Tibial artery (tissue), 4 donors: ENCODE measurements around the gene MARK4.

Experiments
- DNase-seq, 2 donors: peaks; one replicate each; pipeline ENCODE4 v3.0.0-alpha.2; 2019
- H3K27ac ChIP-seq, 2 donors: fragments of 200-600 bp; sonication (generic) in 1 of 2; 1 replicate in 1 of 2; 2 replicates in 1 of 2; pipeline ENCODE4 v1.5.1; 2018 to 2019; ENCODE audit warnings: mild to moderate bottlenecking in 1 of 2
- H3K27me3 ChIP-seq, 2 donors: fragments of 200-600 bp; sonication (generic) in 1 of 2; one replicate each; pipeline versions ENCODE4 v1.5.1 to v1.6.0; 2016 to 2019
- H3K36me3 ChIP-seq, 3 donors: fragments of 200-600 bp; sonication (generic) in 2 of 3; one replicate each; pipeline ENCODE4 v1.5.1; 2016 to 2019; ENCODE audit warnings: mild to moderate bottlenecking in 2 of 3
- H3K4me1 ChIP-seq, 4 donors: fragments of 200-600 bp; sonication (generic) in 2 of 4; 1 replicate in 3 of 4; 2 replicates in 1 of 4; pipeline ENCODE4 v1.5.1; 2016 to 2019
- H3K4me3 ChIP-seq, 2 donors: fragments of 200-600 bp; sonication (generic) in 1 of 2; 1 replicate in 1 of 2; 2 replicates in 1 of 2; pipeline ENCODE4 v1.5.1; 2018 to 2019; ENCODE audit warnings: mild to moderate bottlenecking in 2 of 2
- H3K9me3 ChIP-seq, 3 donors: fragments of 200-600 bp; sonication (generic) in 1 of 3; one replicate each; pipeline ENCODE4 v1.5.1; 2016 to 2019
- CTCF ChIP-seq, 2 experiments: fragments of 200-600 bp in 1 of 2; fragments of 450-650 bp in 1 of 2; IDR thresholded peaks; one replicate each; pipeline ENCODE4 v1.5.1; 2017 to 2019; ENCODE audit warnings: antibody characterized with exemption in 2 of 2, mild to moderate bottlenecking in 1 of 2, moderate library complexity in 1 of 2
- intact Hi-C: fragments of 100-400 bp; cut with DNase I; formaldehyde crosslinking; loops from one replicate; pipeline ENCODE4 v1.15.0; 2023; ENCODE audit warnings: low total_unique reads

MARK4 gene

GRCh38 chr19:45320997-45321775 lies 70.1 kb downstream of the MARK4 start:
- no peak for DNase-seq

GRCh38 chr19:45321848-45322247 lies 70.8 kb downstream of the MARK4 start:
- no peak overlapping the region for H3K4me3 ChIP-seq
- H3K27ac ChIP-seq: no peak overlapping the region
- H3K9me3 ChIP-seq: no peaks in the 10 kb centered on the region
- peaks cover 0 to 17% (median 10%) of the 10 kb centered on the region in 4 donors for H3K4me1 ChIP-seq
- intact Hi-C loops: no loop called here
- peaks cover 0 to 59% of the 10 kb centered on the region in 2 donors for H3K27me3 ChIP-seq
- TF ChIP-seq CTCF (IDR thresholded peaks at IDR 0.05): no peak
- no peaks in the 10 kb centered on the region for H3K36me3 ChIP-seq
- no peak for DNase-seq

More at GRCh38 chr19:45320997-45321775, 70.1 kb downstream of the MARK4 start:
- Histone ChIP-seq H3K27ac (no peak overlapping the region), H3K4me1 (peaks cover 0 to 14% (median 9%) of the 10 kb centered on the region in 4 donors), H3K27me3 (peaks cover 0 to 57% of the 10 kb centered on the region in 2 donors), H3K4me3 (no peak overlapping the region), H3K9me3 (no peaks in the 10 kb centered on the region), H3K36me3 (no peaks in the 10 kb centered on the region)
- no peak for TF ChIP-seq CTCF (IDR thresholded peaks at IDR 0.05)
- intact Hi-C loops: no loop called here

- peaks cover 0 to 17% (median 10%) of the 10 kb centered on the region in 4 donors for H3K4me1 ChIP-seq
- no peaks in the 10 kb centered on the region for H3K9me3 ChIP-seq
- H3K27me3 ChIP-seq: peaks cover 0 to 57% of the 10 kb centered on the region in 2 donors
- intact Hi-C loops: no loop called here
- TF ChIP-seq CTCF (IDR thresholded peaks at IDR 0.05): no peak
- H3K36me3 ChIP-seq: no peaks in the 10 kb centered on the region
- DNase-seq: no peak
- H3K4me3 ChIP-seq: no peak overlapping the region
- H3K27ac ChIP-seq: no peak overlapping the region
Measured at GRCh38 chr19:45322311-45322710, 71.2 kb downstream of the MARK4 start.

GRCh38 chr19:45322744-45323281 lies 71.7 kb downstream of the MARK4 start, which contains the start of gene CKM:
TSS of gene CKM (minus strand) at chr19:45322875. CDS start at chr19:45319713, 3,162 bp downstream.
- peak within 1 kb of the TSS in 1 of 2 donors; percentile 17 for H3K4me3 ChIP-seq

GRCh38 chr19:45323671-45324081 lies 72.6 kb downstream of the MARK4 start:
- intact Hi-C loops: no loop called here
- no peak overlapping the region for H3K27ac ChIP-seq
- H3K4me1 ChIP-seq: peaks cover 0 to 17% (median 10%) of the 10 kb centered on the region in 4 donors
- no peak for TF ChIP-seq CTCF (IDR thresholded peaks at IDR 0.05)
- peaks cover 0 to 47% of the 10 kb centered on the region in 2 donors for H3K27me3 ChIP-seq
- no peak for DNase-seq
- no peaks in the 10 kb centered on the region for H3K9me3 ChIP-seq
- no peaks in the 10 kb centered on the region for H3K36me3 ChIP-seq
- peak overlapping the region in 1 of 2 donors; percentile 17 for H3K4me3 ChIP-seq

More at GRCh38 chr19:45322744-45323281, 71.7 kb downstream of the MARK4 start, which contains the start of gene CKM:
- DNase-seq: no peak
- intact Hi-C loops: no loop called here
- Histone ChIP-seq H3K9me3 (no peaks in the 10 kb centered on the region), H3K36me3 (no peaks in the 10 kb centered on the region), H3K4me1 (peaks cover 0 to 17% (median 10%) of the 10 kb centered on the region in 4 donors), H3K27me3 (peaks cover 0 to 52% of the 10 kb centered on the region in 2 donors), H3K27ac (no peak within 1 kb of the TSS)
- no peak for TF ChIP-seq CTCF (IDR thresholded peaks at IDR 0.05)
